ENCODE data around the gene BLID. TPM values are rescaled to one million over a fixed set of nuclear protein-coding genes. Genes with fewer than 3 reads are reported as not detected.

The BLID gene
- total RNA-seq, 1 experiment from 2014 or later: 0.41 TPM

GRCh38 chr11:122103726-122104125 is 12.3 kb downstream of the BLID start:
- CTCF ChIA-PET: interaction anchor here (0.6 kb wide), 1 partner anchor 470 kb away, joined by 3 read pairs; no protein-coding TSS in a partner anchor
- Histone ChIP-seq H3K4me1 (ENCODE audit: control insufficient read depth, insufficient read depth, low read length) (peaks cover 3% of the 10 kb centered on the region), H3K36me3 (ENCODE audit: control insufficient read depth, insufficient read depth, low read length) (no peaks in the 10 kb centered on the region)

GRCh38 chr11:122103321-122103720 is 12.7 kb downstream of the BLID start:
- Histone ChIP-seq H3K27ac (ENCODE audit: low read length) (no peak overlapping the region), H3K36me3 (ENCODE audit: control insufficient read depth, insufficient read depth, low read length) (no peaks in the 10 kb centered on the region), H3K9me3 (ENCODE audit: control insufficient read depth, insufficient read depth, low read depth, low read length) (no peaks in the 10 kb centered on the region), H3K27me3 (ENCODE audit: control insufficient read depth, insufficient read depth, low read length) (no peaks in the 10 kb centered on the region), H3K4me1 (ENCODE audit: control insufficient read depth, insufficient read depth, low read length) (peaks cover 3% of the 10 kb centered on the region), H3K4me3 (ENCODE audit: low read depth in 2 of 2, low read length in 2 of 2) (no peak overlapping the region)
- no TSS peak for BruUV-seq (replicated peaks)
- intact Hi-C loops (cut with micrococcal nuclease; ENCODE audit: unreplicated experiment) (loop anchor here (5.0 kb wide), 1 partner anchor 81 kb away; no protein-coding TSS in a partner anchor), in situ Hi-C loops (cut with HindIII; ENCODE audit: low pct_unique_long_range_greater_than_20kb, low sequenced_read_pairs) (no loop called here)
- ATAC-seq (no peak), DNase-seq (ENCODE audit: low read depth, low spot score) (no peak)
- POLR2A ChIA-PET: no interaction called here
- CTCF ChIA-PET: no interaction called here
- TF ChIP-seq TCF7L2 (IDR thresholded peaks at IDR 0.05; ENCODE audit: low read depth, low read length): no peak
- TF ChIP-seq REST (IDR thresholded peaks at IDR 0.05; ENCODE audit: insufficient read depth in 1 of 2, low read depth in 2 of 2, low read length in 1 of 2): no peak

More at GRCh38 chr11:122103726-122104125, 12.3 kb downstream of the BLID start:
- POLR2A ChIA-PET: no interaction called here
- in situ Hi-C loops (cut with HindIII; ENCODE audit: low pct_unique_long_range_greater_than_20kb, low sequenced_read_pairs): no loop called here
- intact Hi-C loops (cut with micrococcal nuclease; ENCODE audit: unreplicated experiment): loop anchor here (5.0 kb wide), 1 partner anchor 81 kb away; no protein-coding TSS in a partner anchor
- no peaks in the 10 kb centered on the region for H3K9me3 ChIP-seq (ENCODE audit: control insufficient read depth, insufficient read depth, low read depth, low read length)
- no peak overlapping the region for H3K27ac ChIP-seq (ENCODE audit: low read length)
- no peak overlapping the region for H3K4me3 ChIP-seq (ENCODE audit: low read depth in 2 of 2, low read length in 2 of 2)
- no TSS peak for BruUV-seq (replicated peaks)
- ATAC-seq (no peak), DNase-seq (ENCODE audit: low read depth, low spot score) (no peak)
- no peaks in the 10 kb centered on the region for H3K27me3 ChIP-seq (ENCODE audit: control insufficient read depth, insufficient read depth, low read length)
- TF ChIP-seq POLR2AphosphoS5 (IDR thresholded peaks at IDR 0.05; ENCODE audit: low read depth, low read length) (no peak), CTCF (IDR thresholded peaks at IDR 0.05) (no peak), TCF7L2 (IDR thresholded peaks at IDR 0.05; ENCODE audit: low read depth, low read length) (no peak), SIN3A (IDR thresholded peaks at IDR 0.05; ENCODE audit: borderline replicate concordance, insufficient read depth, low read depth, low read length) (no peak), REST (IDR thresholded peaks at IDR 0.05; ENCODE audit: insufficient read depth in 1 of 2, low read depth in 2 of 2, low read length in 1 of 2) (no peak)

All from Panc1 (cell line).